H1 (cell line): Measurements from ENCODE around the gene CAMP. TPM values are rescaled to one million over a fixed set of nuclear protein-coding genes. Genes with fewer than 3 reads are reported as not detected.

Experiments
- POLR2AphosphoS5 ChIP-seq: IDR thresholded peaks from 2 replicates; pipeline ENCODE4 v1.6.1; 2011; ENCODE audit warnings: low read depth, low read length
- RNF2 ChIP-seq: fragments of 200-900, 300-1000 bp; sonication (generic); IDR thresholded peaks from 2 replicates; pipeline ENCODE4 v1.7.1; 2016; ENCODE audit warnings: borderline replicate concordance, low read depth, mild to moderate bottlenecking, antibody characterized with exemption, low read length; ENCODE audit not compliant: poor library complexity, severe bottlenecking; ENCODE audit errors: missing control alignments
- SP4 ChIP-seq: IDR thresholded peaks from 2 replicates; pipeline ENCODE4 v1.6.1; 2012; ENCODE audit warnings: low read length, inconsistent platforms
- polyA plus RNA-seq, 7 experiments: library from polyadenylated mRNA; depleted of rRNA in 3 of 7; stranded (reverse) in 5 of 7; unstranded in 2 of 7; fragments of >200 nt in 5 of 7; fragments of 200-250 nt in 2 of 7; gene quantifications; 1 replicate in 5 of 7; 2 replicates in 1 of 7; 4 replicates in 1 of 7; pipeline versions ENCODE4 v1.2.1 to v1.2.3, GENCODE V29; 2011 to 2013; ENCODE audit warnings: missing spikeins in 2 of 7, mixed read lengths in 2 of 7
- total RNA-seq: library from RNA; stranded (reverse); fragmentation: NEBNext Ultra II Directional; extraction: Animal tissue kit (Norgen Biotek cat#: 25700); gene quantifications from 2 replicates; pipeline ENCODE4 v1.2.1, GENCODE V29; 2021
- TF ChIP-seq, protein P1 (sequence below): IDR thresholded peaks from 2 replicates; pipeline ENCODE4 v1.6.1; 2011; ENCODE audit warnings: low read length, improper control_type of control experiment
- TF ChIP-seq, protein P2 (sequence below), 3 experiments: IDR thresholded peaks; 1 replicate in 2 of 3; 2 replicates in 1 of 3; pipeline versions ENCODE4 v1.5.1 to v1.6.1; 2011; ENCODE audit warnings: low read length in 3 of 3, mild to moderate bottlenecking in 3 of 3, inconsistent platforms in 2 of 3, low read depth in 1 of 3, moderate library complexity in 1 of 3; ENCODE audit not compliant: insufficient read depth in 1 of 3; ENCODE audit errors: control extremely low read depth in 1 of 3

CAMP gene
- total and polyA plus RNA-seq, 2 of the 8 experiments (the other 6 are each of a cell fraction or from before 2014, with no cell fraction given): not detected

DNA sequence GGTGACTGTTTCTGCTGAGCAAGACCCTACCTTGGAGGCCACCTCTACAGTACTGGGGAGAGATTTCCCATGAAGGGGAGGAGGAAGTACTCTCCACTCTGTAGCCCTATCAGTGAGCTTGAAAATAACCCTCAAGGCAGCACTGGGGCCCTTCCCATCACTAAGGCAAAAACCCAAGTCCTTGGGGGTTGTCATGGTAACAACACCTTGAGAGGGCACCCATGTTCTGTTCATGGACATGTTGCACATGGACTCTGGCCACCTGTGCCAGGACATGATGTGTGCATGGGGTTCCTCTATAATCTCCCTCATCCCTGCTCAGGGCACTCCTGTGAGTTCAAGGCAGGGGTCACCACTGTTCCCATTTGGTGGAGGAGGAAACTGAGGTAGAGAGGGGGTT lies 24.2 kb upstream of the CAMP start (continued):
- TF ChIP-seq, protein P1, sequence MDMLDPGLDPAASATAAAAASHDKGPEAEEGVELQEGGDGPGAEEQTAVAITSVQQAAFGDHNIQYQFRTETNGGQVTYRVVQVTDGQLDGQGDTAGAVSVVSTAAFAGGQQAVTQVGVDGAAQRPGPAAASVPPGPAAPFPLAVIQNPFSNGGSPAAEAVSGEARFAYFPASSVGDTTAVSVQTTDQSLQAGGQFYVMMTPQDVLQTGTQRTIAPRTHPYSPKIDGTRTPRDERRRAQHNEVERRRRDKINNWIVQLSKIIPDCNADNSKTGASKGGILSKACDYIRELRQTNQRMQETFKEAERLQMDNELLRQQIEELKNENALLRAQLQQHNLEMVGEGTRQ: no peak
- no peak for TF ChIP-seq SP4
- TF ChIP-seq POLR2AphosphoS5: no peak
- no peak for TF ChIP-seq RNF2
- TF ChIP-seq, protein P2, sequence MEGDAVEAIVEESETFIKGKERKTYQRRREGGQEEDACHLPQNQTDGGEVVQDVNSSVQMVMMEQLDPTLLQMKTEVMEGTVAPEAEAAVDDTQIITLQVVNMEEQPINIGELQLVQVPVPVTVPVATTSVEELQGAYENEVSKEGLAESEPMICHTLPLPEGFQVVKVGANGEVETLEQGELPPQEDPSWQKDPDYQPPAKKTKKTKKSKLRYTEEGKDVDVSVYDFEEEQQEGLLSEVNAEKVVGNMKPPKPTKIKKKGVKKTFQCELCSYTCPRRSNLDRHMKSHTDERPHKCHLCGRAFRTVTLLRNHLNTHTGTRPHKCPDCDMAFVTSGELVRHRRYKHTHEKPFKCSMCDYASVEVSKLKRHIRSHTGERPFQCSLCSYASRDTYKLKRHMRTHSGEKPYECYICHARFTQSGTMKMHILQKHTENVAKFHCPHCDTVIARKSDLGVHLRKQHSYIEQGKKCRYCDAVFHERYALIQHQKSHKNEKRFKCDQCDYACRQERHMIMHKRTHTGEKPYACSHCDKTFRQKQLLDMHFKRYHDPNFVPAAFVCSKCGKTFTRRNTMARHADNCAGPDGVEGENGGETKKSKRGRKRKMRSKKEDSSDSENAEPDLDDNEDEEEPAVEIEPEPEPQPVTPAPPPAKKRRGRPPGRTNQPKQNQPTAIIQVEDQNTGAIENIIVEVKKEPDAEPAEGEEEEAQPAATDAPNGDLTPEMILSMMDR (IDR thresholded peaks at IDR 0.05; ENCODE audit: control extremely low read depth in 1 of 3, insufficient read depth in 1 of 3, low read depth in 1 of 3, low read length in 3 of 3): no peak
